ENCODE measurements around the gene RRBP1.

The RRBP1 gene

GRCh38 chr20:17630151-17630805, 51.8 kb downstream of the RRBP1 start:
- in situ Hi-C loops (cut with HindIII; ENCODE audit: low sequenced_read_pairs) = no loop called here
- DNase-seq (ENCODE audit: low read depth) = no peak
- H3K4me3 ChIP-seq (ENCODE audit: low read depth, low read length) = no peak overlapping the region
- TF ChIP-seq, protein P1, sequence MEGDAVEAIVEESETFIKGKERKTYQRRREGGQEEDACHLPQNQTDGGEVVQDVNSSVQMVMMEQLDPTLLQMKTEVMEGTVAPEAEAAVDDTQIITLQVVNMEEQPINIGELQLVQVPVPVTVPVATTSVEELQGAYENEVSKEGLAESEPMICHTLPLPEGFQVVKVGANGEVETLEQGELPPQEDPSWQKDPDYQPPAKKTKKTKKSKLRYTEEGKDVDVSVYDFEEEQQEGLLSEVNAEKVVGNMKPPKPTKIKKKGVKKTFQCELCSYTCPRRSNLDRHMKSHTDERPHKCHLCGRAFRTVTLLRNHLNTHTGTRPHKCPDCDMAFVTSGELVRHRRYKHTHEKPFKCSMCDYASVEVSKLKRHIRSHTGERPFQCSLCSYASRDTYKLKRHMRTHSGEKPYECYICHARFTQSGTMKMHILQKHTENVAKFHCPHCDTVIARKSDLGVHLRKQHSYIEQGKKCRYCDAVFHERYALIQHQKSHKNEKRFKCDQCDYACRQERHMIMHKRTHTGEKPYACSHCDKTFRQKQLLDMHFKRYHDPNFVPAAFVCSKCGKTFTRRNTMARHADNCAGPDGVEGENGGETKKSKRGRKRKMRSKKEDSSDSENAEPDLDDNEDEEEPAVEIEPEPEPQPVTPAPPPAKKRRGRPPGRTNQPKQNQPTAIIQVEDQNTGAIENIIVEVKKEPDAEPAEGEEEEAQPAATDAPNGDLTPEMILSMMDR (IDR thresholded peaks at IDR 0.05; ENCODE audit: low read depth, low read length, missing control alignments) = no peak

- TF ChIP-seq, protein P1 (IDR thresholded peaks at IDR 0.05; ENCODE audit: low read depth, low read length, missing control alignments) = no peak
- no peak overlapping the region for H3K4me3 ChIP-seq (ENCODE audit: low read depth, low read length)
- in situ Hi-C loops (cut with HindIII; ENCODE audit: low sequenced_read_pairs) = no loop called here
- DNase-seq (ENCODE audit: low read depth) = no peak
Observed at GRCh38 chr20:17629678-17630089, 52.4 kb downstream of the RRBP1 start.

DNA sequence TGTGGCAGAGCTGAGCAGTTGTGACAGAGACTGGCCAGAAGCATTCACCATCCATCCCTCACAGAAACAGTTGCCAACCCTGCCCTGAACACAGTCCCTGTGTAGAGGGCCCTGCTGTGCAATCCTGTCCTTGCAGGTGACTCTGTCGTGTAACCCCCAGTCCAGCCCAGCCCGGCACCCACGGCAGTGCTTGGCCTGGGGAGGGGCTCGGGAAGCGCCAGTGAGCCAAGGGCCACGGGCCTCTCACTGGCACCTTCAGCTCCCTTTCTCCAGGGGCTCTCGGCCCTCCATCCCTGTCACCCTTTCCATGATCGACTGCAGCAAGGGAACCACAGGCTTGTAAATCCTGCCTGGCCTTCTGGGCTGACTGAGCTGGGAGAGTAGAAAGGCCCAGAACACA, 53.0 kb downstream of the RRBP1 start:
- TF ChIP-seq, protein P1 (IDR thresholded peaks at IDR 0.05; ENCODE audit: low read depth, low read length, missing control alignments) = no peak
- no peak overlapping the region for H3K4me3 ChIP-seq (ENCODE audit: low read depth, low read length)
- in situ Hi-C loops (cut with HindIII; ENCODE audit: low sequenced_read_pairs) = no loop called here
- DNase-seq (ENCODE audit: low read depth) = no peak

DNA sequence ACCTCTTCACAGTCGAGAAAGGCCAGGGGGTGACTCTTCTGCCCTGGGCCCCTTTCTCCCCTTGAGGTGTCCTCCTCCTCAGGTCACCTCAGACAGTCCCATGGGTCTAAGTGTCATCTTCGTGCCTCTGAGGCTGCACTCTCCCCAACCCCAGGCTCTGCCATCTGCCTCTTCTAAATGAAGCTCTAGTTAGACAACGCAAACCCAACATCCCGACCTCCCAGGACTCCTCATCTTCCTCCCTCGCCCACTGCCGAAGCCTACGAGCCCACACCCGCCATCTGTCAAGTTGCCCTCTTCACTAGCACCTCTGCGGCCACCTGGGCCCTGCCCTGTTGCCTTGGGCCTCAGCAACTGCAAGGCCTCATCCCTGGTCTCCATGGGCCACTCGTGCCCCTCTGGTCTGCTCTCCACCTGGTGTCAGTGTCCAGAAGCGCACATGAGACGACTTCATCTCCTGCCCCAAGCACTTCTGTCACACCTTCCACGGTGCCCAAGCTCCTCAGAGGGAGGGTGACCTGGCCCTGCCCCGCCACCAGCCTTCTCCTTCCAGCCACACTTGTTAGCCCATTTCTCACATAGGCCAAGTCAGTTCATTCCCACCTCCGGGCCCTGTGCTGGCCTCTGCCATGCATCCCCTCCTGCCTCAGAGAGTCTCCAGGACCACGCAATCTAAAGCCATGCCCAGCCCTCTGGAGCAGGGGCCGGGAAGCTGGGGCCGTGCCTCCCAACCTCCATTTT, 53.8 kb downstream of the RRBP1 start:
- DNase-seq (ENCODE audit: low read depth) = no peak
- H3K4me3 ChIP-seq (ENCODE audit: low read depth, low read length) = no peak overlapping the region
- TF ChIP-seq, protein P1 (IDR thresholded peaks at IDR 0.05; ENCODE audit: low read depth, low read length, missing control alignments) = no peak
- in situ Hi-C loops (cut with HindIII; ENCODE audit: low sequenced_read_pairs) = no loop called here

DNA sequence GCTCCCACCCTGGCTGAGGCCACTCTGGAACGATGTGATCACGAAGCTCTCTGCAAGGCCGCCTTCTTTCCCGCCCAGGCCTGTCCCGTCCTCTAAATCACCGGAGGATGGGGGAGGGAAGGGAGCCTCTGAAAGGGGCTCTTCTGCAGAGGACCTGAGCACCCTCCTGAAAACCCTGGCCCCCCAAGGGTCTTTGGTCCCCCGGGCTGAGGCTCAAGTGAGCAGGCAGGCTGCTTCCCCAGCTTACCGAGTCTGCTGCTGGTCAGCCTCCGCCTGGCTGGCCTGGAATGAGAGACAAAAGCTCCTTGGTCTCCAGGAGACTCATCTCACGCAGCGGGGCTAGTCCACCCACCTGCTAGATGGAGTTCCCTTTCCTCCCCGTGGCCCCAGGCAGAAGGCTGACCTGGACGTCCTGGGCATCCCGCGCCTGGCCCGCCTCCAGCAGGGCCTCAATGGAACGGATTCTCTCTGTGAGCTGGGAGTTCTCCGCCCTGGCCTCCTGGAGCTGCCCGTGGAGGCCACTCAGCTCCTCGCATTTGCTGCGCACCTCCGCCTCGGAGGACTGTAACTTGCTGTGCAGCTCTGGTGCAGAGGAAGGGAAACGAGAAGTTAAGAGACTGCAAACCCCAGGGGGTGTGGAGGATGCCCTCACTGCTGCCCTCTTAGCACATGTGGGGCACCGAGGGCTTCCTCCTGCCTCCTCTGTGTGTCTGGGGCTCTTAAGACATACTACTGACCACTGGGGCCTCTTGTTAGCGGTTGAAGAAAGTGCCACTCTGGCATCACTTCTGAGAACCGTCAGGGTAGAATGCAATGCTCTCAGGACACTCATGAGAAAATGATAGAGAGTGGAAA, 54.7 kb downstream of the RRBP1 start:
- TF ChIP-seq, protein P1 (IDR thresholded peaks at IDR 0.05; ENCODE audit: low read depth, low read length, missing control alignments) = no peak
- in situ Hi-C loops (cut with HindIII; ENCODE audit: low sequenced_read_pairs) = no loop called here
- DNase-seq (ENCODE audit: low read depth) = no peak
- H3K4me3 ChIP-seq (ENCODE audit: low read depth, low read length) = no peak overlapping the region

DNA sequence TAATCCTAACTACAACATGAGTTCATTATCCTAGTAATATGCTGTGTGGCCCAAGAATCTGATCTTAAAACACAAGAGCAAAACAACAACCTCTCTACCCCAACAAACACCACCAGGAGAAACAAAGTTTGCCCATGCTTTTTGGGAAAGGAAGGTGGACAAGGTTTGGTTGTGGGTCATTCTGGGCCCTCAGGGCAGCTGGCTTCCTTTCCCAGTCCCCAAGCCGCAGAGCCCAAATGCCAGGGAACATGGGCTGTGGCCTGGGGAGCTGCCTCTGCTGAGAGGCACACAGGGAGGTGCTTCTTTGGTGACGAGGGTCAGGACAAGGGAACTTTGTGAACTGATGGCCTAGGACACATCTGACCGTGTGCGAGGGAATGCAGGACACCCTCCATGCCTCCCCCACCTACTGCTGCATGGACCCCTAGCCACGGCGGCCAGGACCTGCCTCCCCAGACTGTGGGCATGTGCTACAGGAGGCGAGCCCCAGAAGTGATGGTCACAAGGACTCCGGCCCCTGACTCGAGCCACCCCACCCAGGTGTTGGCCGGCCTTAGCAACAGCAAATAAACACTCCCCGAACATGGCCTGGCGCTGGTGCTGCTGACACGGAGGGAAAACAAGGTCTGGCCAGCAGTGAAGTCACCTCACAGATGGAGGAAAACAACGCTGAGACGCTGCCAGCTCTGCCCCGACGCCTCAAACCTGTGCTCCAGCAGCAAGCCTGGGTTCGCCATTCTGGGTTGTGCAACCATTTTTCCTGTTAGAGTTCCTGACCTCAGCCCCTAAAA, 55.6 kb downstream of the RRBP1 start:
- in situ Hi-C loops (cut with HindIII; ENCODE audit: low sequenced_read_pairs) = no loop called here
- no peak for DNase-seq (ENCODE audit: low read depth)
- TF ChIP-seq, protein P1 (IDR thresholded peaks at IDR 0.05; ENCODE audit: low read depth, low read length, missing control alignments) = no peak

More for the DNA sequence above, 55.6 kb downstream of the RRBP1 start:
- H3K4me3 ChIP-seq (ENCODE audit: low read depth, low read length) = no peak overlapping the region
